GM12878 (cell line): ENCODE measurements around the gene RXFP3. TPM values are rescaled to one million over a fixed set of nuclear protein-coding genes. Genes with fewer than 3 reads are reported as not detected.

Experiments used
- ATF7 ChIP-seq: fragments of 450-650 bp; IDR thresholded peaks from 2 replicates; pipeline ENCODE4 v1.6.1; 2016; ENCODE audit warnings: low read depth, mild to moderate bottlenecking
- BACH1 ChIP-seq: fragments of 450-650 bp; IDR thresholded peaks from 2 replicates; pipeline ENCODE4 v1.6.1; 2017; ENCODE audit warnings: mild to moderate bottlenecking, borderline replicate concordance
- EP300 ChIP-seq, 2 experiments: fragments of 150-350 bp in 1 of 2; IDR thresholded peaks; 2 replicates each; pipeline ENCODE4 v1.6.1; 2011 to 2012; ENCODE audit warnings: low read depth in 2 of 2, low read length in 2 of 2, borderline replicate concordance in 1 of 2, improper control_type of control experiment in 1 of 2, inconsistent platforms in 1 of 2; ENCODE audit not compliant: control insufficient read depth in 1 of 2
- GATAD2B ChIP-seq: fragments of 450-650 bp; conservative IDR thresholded peaks from 2 replicates; pipeline ENCODE4 v1.6.1; 2017; ENCODE audit warnings: low read depth, mild to moderate bottlenecking, moderate library complexity
- IKZF1 ChIP-seq: fragments of 450-650 bp; conservative IDR thresholded peaks from 2 replicates; pipeline ENCODE4 v1.6.1; 2017; ENCODE audit warnings: antibody characterized with exemption, mild to moderate bottlenecking
- JUNB ChIP-seq: IDR thresholded peaks from 2 replicates; pipeline ENCODE4 v1.6.1; 2016; ENCODE audit warnings: antibody characterized with exemption, mild to moderate bottlenecking
- MTA2 ChIP-seq: fragments of 450-650 bp; IDR thresholded peaks from 2 replicates; pipeline ENCODE4 v1.6.1; 2016; ENCODE audit warnings: low read depth, mild to moderate bottlenecking, moderate library complexity
- NFIC ChIP-seq: IDR thresholded peaks from 2 replicates; pipeline ENCODE4 v1.6.1; 2012; ENCODE audit warnings: low read depth, mild to moderate bottlenecking, inconsistent platforms, low read length, moderate library complexity
- NFYB ChIP-seq: IDR thresholded peaks from 2 replicates; pipeline ENCODE4 v1.6.1; 2011; ENCODE audit warnings: low read depth, mild to moderate bottlenecking, low read length, improper control_type of control experiment, moderate library complexity; ENCODE audit not compliant: insufficient read depth
- NRF1 ChIP-seq: conservative IDR thresholded peaks from 2 replicates; pipeline ENCODE4 v1.6.1; 2011; ENCODE audit warnings: mild to moderate bottlenecking, low read depth, low read length, improper control_type of control experiment
- RAD51 ChIP-seq: fragments of 450-650 bp; IDR thresholded peaks from 2 replicates; pipeline ENCODE4 v1.6.1; 2016; ENCODE audit warnings: moderate library complexity, mild to moderate bottlenecking, inconsistent platforms
- SMARCA5 ChIP-seq: fragments of 450-650 bp; IDR thresholded peaks from 2 replicates; pipeline ENCODE4 v1.6.1; 2017; ENCODE audit warnings: mild to moderate bottlenecking
- SMC3 ChIP-seq: IDR thresholded peaks from 2 replicates; pipeline ENCODE4 v1.6.1; 2011; ENCODE audit warnings: low read length, improper control_type of control experiment, borderline replicate concordance
- SREBF1 ChIP-seq: IDR thresholded peaks from 2 replicates; pipeline ENCODE4 v1.6.1; 2012; ENCODE audit warnings: mild to moderate bottlenecking, low read length
- TARDBP ChIP-seq: IDR thresholded peaks from 2 replicates; pipeline ENCODE4 v1.6.1; 2016; ENCODE audit warnings: borderline replicate concordance
- ZNF274 ChIP-seq: IDR thresholded peaks from one replicate; pipeline ENCODE4 v1.8.0; 2011; ENCODE audit not compliant: insufficient read length, insufficient read depth
- ZNF687 ChIP-seq: fragments of 450-650 bp; IDR thresholded peaks from 2 replicates; pipeline ENCODE4 v1.6.1; 2017; ENCODE audit warnings: mild to moderate bottlenecking, moderate library complexity
- polyA plus RNA-seq, 11 experiments: library from polyadenylated mRNA; depleted of rRNA in 4 of 11; unstranded in 6 of 11; stranded (reverse) in 5 of 11; fragments of >200 nt; fragmentation: Nextera tagmentation in 4 of 11; fragmentation: Illumina TruSeq in 1 of 11; extraction: Ambion mirVana in 4 of 11; extraction: Trizol in 1 of 11; gene quantifications; 1 replicate in 1 of 11; 2 replicates in 10 of 11; pipeline versions ENCODE4 v1.2.1 to v1.2.3, GENCODE V29; 2011 to 2016; ENCODE audit warnings: inconsistent platforms in 2 of 11, missing spikeins in 2 of 11, low read depth in 1 of 11
- total RNA-seq, 4 experiments: library from RNA; depleted of rRNA in 3 of 4; stranded (reverse); fragments of >200 nt in 3 of 4; fragmentation: Illumina TruSeq in 1 of 4; extraction: Trizol in 1 of 4; gene quantifications; 2 replicates each; pipeline versions ENCODE4 v1.2.1 to v1.2.3, GENCODE V29; 2013 to 2021

RXFP3 gene
- total and polyA plus RNA-seq, 10 of the 15 experiments (the other 5 are each of a cell fraction or from before 2014, with no cell fraction given), result 0.03 to 0.06 TPM; not detected in 8

- TF ChIP-seq NFYB (no peak), JUNB (no peak; the same call in 1 of the 2 replicates), NFIC (peak; percentile 80), GATAD2B (peak; percentile 60; the same call in 1 of the 2 replicates), ZNF274 (no peak), SMARCA5 (no peak), ZNF687 (no peak), IKZF1 (no peak), NRF1 (no peak), EP300 (IDR thresholded peaks at IDR 0.05; ENCODE audit: borderline replicate concordance in 1 of 2, control insufficient read depth in 1 of 2, low read depth in 2 of 2, low read length in 2 of 2) (0 out of 4 replicates have a peak, but pooled peaks of 1 of the 2 experiments have one; percentile 8), MTA2 (0 out of 2 replicates have a peak, but pooled peaks have one; percentile 20), TARDBP (no peak), SREBF1 (no peak), RAD51 (peak; percentile 39; the same call in 1 of the 2 replicates), SMC3 (no peak), ATF7 (peak; percentile 17; the same call in 1 of the 2 replicates), BACH1 (no peak)
These were observed 2.0 kb upstream of the RXFP3 start (continued) for GRCh38 chr5:33934176-33934575.
